Measurements from ENCODE around the gene MEGF11. TPM values are rescaled to one million over a fixed set of nuclear protein-coding genes. Genes with fewer than 3 reads are reported as not detected.
"Not testable (repeated sequence)": the region's sequence is repeated elsewhere in the genome, so short reads cannot be mapped to it uniquely, and the experiment has no call there.

MEGF11 gene
- polyA plus RNA-seq, 1 of the 3 experiments (the other 2 are of a cell fraction) = not detected

- H3K4me1 ChIP-seq (ENCODE audit: control insufficient read depth in 1 of 2, insufficient read depth in 2 of 2, low read depth in 1 of 2, low read length in 1 of 2) = peaks cover 0 to 11% of the 10 kb centered on the region in 2 experiments; a peak in 1 of 4 replicates
- H3K9ac ChIP-seq = no peak overlapping the region
- H4K20me1 ChIP-seq (ENCODE audit: insufficient read depth) = no peaks in the 10 kb centered on the region
- WGBS (ENCODE audit: low lambda C conversion rate) = 50% methylated on average over 1 of the region's 1 CpG
- H3K27ac ChIP-seq (ENCODE audit: low read depth in 2 of 2, low read length in 1 of 2) = no peak overlapping the region
- no peaks in the 10 kb centered on the region for H3K9me3 ChIP-seq
- TF ChIP-seq RAD21 (IDR thresholded peaks at IDR 0.05; ENCODE audit: low read length) = no peak
- TF ChIP-seq YY1 (IDR thresholded peaks at IDR 0.05; ENCODE audit: low read depth) = no peak
- no peak for TF ChIP-seq TCF12 (IDR thresholded peaks at IDR 0.05)
- TF ChIP-seq FOXJ3 (CRISPR knock-in tag; IDR thresholded peaks at IDR 0.05) = no peak
- no peak for TF ChIP-seq PBX3 (IDR thresholded peaks at IDR 0.05)
- TF ChIP-seq JUND (IDR thresholded peaks at IDR 0.05) = no peak
- TF ChIP-seq REST (IDR thresholded peaks at IDR 0.05; ENCODE audit: low read depth, low read length) = no peak
- no peak for TF ChIP-seq RFX5 (IDR thresholded peaks at IDR 0.05; ENCODE audit: low read length)
- H3K9me2 ChIP-seq = no peaks in the 10 kb centered on the region
- H3F3A ChIP-seq (replicated peaks; ENCODE audit: insufficient read depth) = no peaks in the 10 kb centered on the region
- DNase-seq = no peak
- no peak overlapping the region for H3K4me3 ChIP-seq (ENCODE audit: low read depth in 2 of 2, low read length in 1 of 2)
- no peaks in the 10 kb centered on the region for H3K36me3 ChIP-seq (replicated peaks in 1 of 2; ENCODE audit: control insufficient read depth in 1 of 2, insufficient read depth in 2 of 2, low read length in 1 of 2)
- POLR2A ChIA-PET = no interaction called here
- no peaks in the 10 kb centered on the region for H3K79me2 ChIP-seq (ENCODE audit: insufficient read depth)
- no peak overlapping the region for H3K4me2 ChIP-seq
- H3K27me3 ChIP-seq (ENCODE audit: insufficient read depth) = peaks cover 7% of the 10 kb centered on the region; the same call in 1 of the 2 replicates
- CTCF ChIA-PET = interaction anchor here (0.8 kb wide), 1 partner anchor 14 kb away, joined by 3 read pairs; no protein-coding TSS in a partner anchor
- no peak overlapping the region for H2AFZ ChIP-seq (ENCODE audit: low read depth)
These were observed 275.4 kb downstream of the MEGF11 start for GRCh38 chr15:65978110-65978509.

GRCh38 chr15:65976196-65976595 lies 277.4 kb downstream of the MEGF11 start:
- H3K27me3 ChIP-seq (ENCODE audit: insufficient read depth) = peaks cover 12% of the 10 kb centered on the region; the same call in 1 of the 2 replicates
- H3F3A ChIP-seq (replicated peaks; ENCODE audit: insufficient read depth); H3K9me3 ChIP-seq; H3K9me2 ChIP-seq; H4K20me1 ChIP-seq (ENCODE audit: insufficient read depth); H3K79me2 ChIP-seq (ENCODE audit: insufficient read depth); H3K4me3 ChIP-seq (ENCODE audit: low read depth in 2 of 2, low read length in 1 of 2); H3K36me3 ChIP-seq (replicated peaks in 1 of 2; ENCODE audit: control insufficient read depth in 1 of 2, insufficient read depth in 2 of 2, low read length in 1 of 2); H3K27ac ChIP-seq (ENCODE audit: low read depth in 2 of 2, low read length in 1 of 2); H2AFZ ChIP-seq (ENCODE audit: low read depth); POLR2A ChIA-PET; H3K9ac ChIP-seq; DNase-seq; H3K4me1 ChIP-seq (ENCODE audit: control insufficient read depth in 1 of 2, insufficient read depth in 2 of 2, low read depth in 1 of 2, low read length in 1 of 2); H3K4me2 ChIP-seq: not testable (repeated sequence)
- CTCF ChIA-PET = interaction anchor here (0.6 kb wide), 1 partner anchor 416 kb away, joined by 3 read pairs; no protein-coding TSS in a partner anchor
- 73% methylated on average over 7 of the region's 7 CpGs for WGBS (ENCODE audit: low lambda C conversion rate)

GRCh38 chr15:65971741-65971995 lies 281.9 kb downstream of the MEGF11 start:
- CTCF ChIA-PET = interaction anchor here (0.7 kb wide), 1 partner anchor 322 kb away, joined by 3 read pairs; the partner anchor contains the start of gene DIS3L
- Histone ChIP-seq H3K36me3 (replicated peaks in 1 of 2; ENCODE audit: control insufficient read depth in 1 of 2, insufficient read depth in 2 of 2, low read length in 1 of 2) (no peaks in the 10 kb centered on the region), H3K27me3 (ENCODE audit: insufficient read depth) (peaks cover 17% of the 10 kb centered on the region; the same call in 1 of the 2 replicates), H3K9ac (no peak overlapping the region), H3K9me2 (no peaks in the 10 kb centered on the region), H3K4me3 (ENCODE audit: low read depth in 2 of 2, low read length in 1 of 2) (no peak overlapping the region), H3F3A (replicated peaks; ENCODE audit: insufficient read depth) (no peaks in the 10 kb centered on the region), H3K27ac (ENCODE audit: low read depth in 2 of 2, low read length in 1 of 2) (no peak overlapping the region), H3K9me3 (no peaks in the 10 kb centered on the region), H2AFZ (ENCODE audit: low read depth) (no peak overlapping the region), H3K4me2 (no peak overlapping the region), H4K20me1 (ENCODE audit: insufficient read depth) (no peaks in the 10 kb centered on the region), H3K79me2 (ENCODE audit: insufficient read depth) (no peaks in the 10 kb centered on the region), H3K4me1 (ENCODE audit: control insufficient read depth in 1 of 2, insufficient read depth in 2 of 2, low read depth in 1 of 2, low read length in 1 of 2) (peaks cover 0 to 3% of the 10 kb centered on the region in 2 experiments; a peak in 1 of 4 replicates)
- DNase-seq = no peak
- POLR2A ChIA-PET = no interaction called here
- TF ChIP-seq USF1 (IDR thresholded peaks at IDR 0.05; ENCODE audit: borderline replicate concordance, low read depth) = no peak
- no peak for TF ChIP-seq MXI1 (IDR thresholded peaks at IDR 0.05; ENCODE audit: low read depth, low read length)
- TF ChIP-seq PBX3 (IDR thresholded peaks at IDR 0.05) = no peak
- no peak for TF ChIP-seq SIN3A (IDR thresholded peaks at IDR 0.05; ENCODE audit: borderline replicate concordance, low read depth, low read length)
- no peak for TF ChIP-seq USF2 (IDR thresholded peaks at IDR 0.05; ENCODE audit: borderline replicate concordance, low read depth, low read length)
